WTC11 (cell line): ENCODE results near the gene GPR139. TPM values are rescaled to one million over a fixed set of nuclear protein-coding genes. Genes with fewer than 3 reads are reported as not detected.

Source experiments
- ATAC-seq: fragments of 200-7000 bp; cut with Tn5 transposase; 2 replicates; pipeline ENCODE4 v1.10.0; 2021; ENCODE audit warnings: mild to moderate bottlenecking, moderate library complexity
- CTCF ChIA-PET: fragments of 300-600 bp; sonication (Branson Sonifier 250); formaldehyde crosslinking; loops from one replicate; lab custom pipeline; 2021; ENCODE audit warnings: antibody characterized with exemption; lab: Charles Lee
- POLR2A ChIA-PET: fragments of 350-600 bp; sonication (Branson Sonifier 250); formaldehyde crosslinking; loops from one replicate; lab custom pipeline; 2021; ENCODE audit warnings: antibody characterized with exemption; lab: Charles Lee
- DNase-seq: peaks from one replicate; pipeline ENCODE4 v3.0.0; 2021; ENCODE audit warnings: low spot score
- H3K27ac Mint-ChIP-seq: 2 replicates; pipeline ENCODE4 v1.8.0; 2021; ENCODE audit warnings: mixed read lengths
- H3K27me3 Mint-ChIP-seq: 2 replicates; pipeline ENCODE4 v1.8.0; 2021; ENCODE audit warnings: low read depth, mild to moderate bottlenecking, moderate library complexity, mixed read lengths
- H3K36me3 Mint-ChIP-seq: 2 replicates; pipeline ENCODE4 v1.8.0; 2021; ENCODE audit warnings: mixed read lengths
- H3K4me1 Mint-ChIP-seq: 2 replicates; pipeline ENCODE4 v1.8.0; 2022; ENCODE audit warnings: mixed read lengths
- H3K4me3 Mint-ChIP-seq: 2 replicates; pipeline ENCODE4 v1.8.0; 2021; ENCODE audit warnings: mild to moderate bottlenecking, moderate library complexity, mixed read lengths
- H3K9me3 Mint-ChIP-seq: 2 replicates; pipeline ENCODE4 v1.8.0; 2021; ENCODE audit warnings: mixed read lengths
- ARID4B ChIP-seq: sonication (generic); formaldehyde crosslinking; IDR thresholded peaks from 2 replicates; pipeline ENCODE4 v1.8.0; 2023; ENCODE audit warnings: missing genetic modification reagents, mild to moderate bottlenecking, borderline replicate concordance
- ATF1 ChIP-seq: sonication (generic); formaldehyde crosslinking; IDR thresholded peaks from 2 replicates; pipeline ENCODE4 v1.8.1; 2023; ENCODE audit warnings: mild to moderate bottlenecking, moderate library complexity, missing genetic modification reagents
- CREM ChIP-seq: sonication (generic); formaldehyde crosslinking; IDR thresholded peaks from 2 replicates; pipeline ENCODE4 v1.8.1; 2022; ENCODE audit warnings: mild to moderate bottlenecking, missing genetic modification reagents, moderate library complexity
- FOXK1 ChIP-seq: sonication (generic); formaldehyde crosslinking; IDR thresholded peaks from 2 replicates; pipeline ENCODE4 v1.8.0; 2022; ENCODE audit warnings: mild to moderate bottlenecking, moderate library complexity, missing genetic modification reagents
- HMGA2 ChIP-seq: fragments of 250-450 bp; sonication (Bioruptor Pico); IDR thresholded peaks from 2 replicates; pipeline ENCODE4 v1.4.0; 2021; ENCODE audit warnings: mild to moderate bottlenecking, moderate library complexity
- KAT7 ChIP-seq: sonication (generic); formaldehyde crosslinking; IDR thresholded peaks from 2 replicates; pipeline ENCODE4 v1.8.1; 2023; ENCODE audit warnings: missing genetic modification reagents, mild to moderate bottlenecking, borderline replicate concordance
- NFE2L1 ChIP-seq: sonication (generic); formaldehyde crosslinking; IDR thresholded peaks from 2 replicates; pipeline ENCODE4 v1.8.1; 2023; ENCODE audit warnings: missing genetic modification reagents
- NR1H2 ChIP-seq: sonication (generic); formaldehyde crosslinking; IDR thresholded peaks from 2 replicates; pipeline ENCODE4 v1.9.0; 2021; ENCODE audit warnings: mild to moderate bottlenecking, moderate library complexity, missing genetic modification reagents
- NR2C2 ChIP-seq: sonication (generic); formaldehyde crosslinking; IDR thresholded peaks from 2 replicates; pipeline ENCODE4 v1.8.0; 2022; ENCODE audit warnings: mild to moderate bottlenecking, missing genetic modification reagents
- PREB ChIP-seq: sonication (generic); formaldehyde crosslinking; IDR thresholded peaks from 2 replicates; pipeline ENCODE4 v1.8.1; 2022; ENCODE audit warnings: mild to moderate bottlenecking, missing genetic modification reagents, moderate library complexity, borderline replicate concordance
- PRRX2 ChIP-seq: fragments of 250-450 bp; sonication (Bioruptor Pico); IDR thresholded peaks from 2 replicates; pipeline ENCODE4 v1.8.0; 2021; ENCODE audit warnings: mild to moderate bottlenecking
- RORB ChIP-seq: fragments of 250-450 bp; sonication (Bioruptor Pico); IDR thresholded peaks from 2 replicates; pipeline ENCODE4 v1.9.0; 2021; ENCODE audit warnings: mild to moderate bottlenecking
- SMAD4 ChIP-seq: sonication (generic); formaldehyde crosslinking; IDR thresholded peaks from 2 replicates; pipeline ENCODE4 v1.8.0; 2022; ENCODE audit warnings: mild to moderate bottlenecking, missing genetic modification reagents
- TEAD4 ChIP-seq: sonication (generic); formaldehyde crosslinking; IDR thresholded peaks from 2 replicates; pipeline ENCODE4 v1.8.0; 2022; ENCODE audit warnings: mild to moderate bottlenecking, missing genetic modification reagents
- ZNF281 ChIP-seq: sonication (generic); formaldehyde crosslinking; IDR thresholded peaks from 2 replicates; pipeline ENCODE4 v1.8.0; 2023; ENCODE audit warnings: mild to moderate bottlenecking, missing genetic modification reagents
- ZNF425 ChIP-seq: fragments of 250-450 bp; sonication (Bioruptor Pico); conservative IDR thresholded peaks from 2 replicates; pipeline ENCODE4 v1.9.0; 2021; ENCODE audit warnings: mild to moderate bottlenecking
- total RNA-seq: library from RNA; stranded (reverse); gene quantifications from 3 replicates; pipeline ENCODE4 v1.2.3, GENCODE V29; 2021
- TF ChIP-seq, protein P1 (sequence below): sonication (generic); formaldehyde crosslinking; IDR thresholded peaks from 2 replicates; pipeline ENCODE4 v1.8.1; 2023; ENCODE audit warnings: mild to moderate bottlenecking, missing genetic modification reagents
- TF ChIP-seq, protein P2 (sequence below): fragments of 250-450 bp; sonication (Bioruptor Pico); IDR thresholded peaks from 2 replicates; pipeline ENCODE4 v1.9.0; 2021; ENCODE audit warnings: moderate library complexity, mild to moderate bottlenecking, inconsistent platforms, borderline replicate concordance
- TF ChIP-seq, protein P3 (sequence below): sonication (generic); formaldehyde crosslinking; IDR thresholded peaks from 2 replicates; pipeline ENCODE4 v1.8.0; 2022; ENCODE audit warnings: mild to moderate bottlenecking, missing genetic modification reagents
- TF ChIP-seq, protein P4 (sequence below): sonication (generic); formaldehyde crosslinking; IDR thresholded peaks from 2 replicates; pipeline ENCODE4 v1.8.1; 2023; ENCODE audit warnings: mild to moderate bottlenecking, missing genetic modification reagents

The GPR139 gene
- total RNA-seq, 1 experiment from 2014 or later, result 0.48 TPM

- POLR2A ChIA-PET, result no interaction called here
- no peak for TF ChIP-seq PRRX2
- TF ChIP-seq TEAD4 (CRISPR knock-in tag), result no peak
- no peak for TF ChIP-seq NR2C2 (CRISPR knock-in tag)
- no peak for TF ChIP-seq ZNF425 (CRISPR knock-in tag)
- TF ChIP-seq, protein P1, sequence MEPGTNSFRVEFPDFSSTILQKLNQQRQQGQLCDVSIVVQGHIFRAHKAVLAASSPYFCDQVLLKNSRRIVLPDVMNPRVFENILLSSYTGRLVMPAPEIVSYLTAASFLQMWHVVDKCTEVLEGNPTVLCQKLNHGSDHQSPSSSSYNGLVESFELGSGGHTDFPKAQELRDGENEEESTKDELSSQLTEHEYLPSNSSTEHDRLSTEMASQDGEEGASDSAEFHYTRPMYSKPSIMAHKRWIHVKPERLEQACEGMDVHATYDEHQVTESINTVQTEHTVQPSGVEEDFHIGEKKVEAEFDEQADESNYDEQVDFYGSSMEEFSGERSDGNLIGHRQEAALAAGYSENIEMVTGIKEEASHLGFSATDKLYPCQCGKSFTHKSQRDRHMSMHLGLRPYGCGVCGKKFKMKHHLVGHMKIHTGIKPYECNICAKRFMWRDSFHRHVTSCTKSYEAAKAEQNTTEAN (CRISPR knock-in tag), result no peak
- TF ChIP-seq HMGA2 (CRISPR knock-in tag), result no peak
- TF ChIP-seq, protein P2, sequence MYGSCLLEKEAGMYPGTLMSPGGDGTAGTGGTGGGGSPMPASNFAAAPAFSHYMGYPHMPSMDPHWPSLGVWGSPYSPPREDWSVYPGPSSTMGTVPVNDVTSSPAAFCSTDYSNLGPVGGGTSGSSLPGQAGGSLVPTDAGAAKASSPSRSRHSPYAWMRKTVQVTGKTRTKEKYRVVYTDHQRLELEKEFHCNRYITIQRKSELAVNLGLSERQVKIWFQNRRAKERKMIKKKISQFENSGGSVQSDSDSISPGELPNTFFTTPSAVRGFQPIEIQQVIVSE, result no peak
- no peak for TF ChIP-seq ARID4B (CRISPR knock-in tag)
- TF ChIP-seq KAT7 (CRISPR knock-in tag), result no peak
- no peak for TF ChIP-seq ZNF281 (CRISPR knock-in tag)
- TF ChIP-seq CREM (CRISPR knock-in tag), result no peak
- no peak for TF ChIP-seq NFE2L1
- no peak for TF ChIP-seq NR1H2 (CRISPR knock-in tag)
- no peak for TF ChIP-seq FOXK1 (CRISPR knock-in tag)
- no peak for TF ChIP-seq ATF1
- peaks cover 4% of the 10 kb centered on the region; the same call in 1 of the 2 replicates for H3K9me3 Mint-ChIP-seq
- no peaks in the 10 kb centered on the region for H3K36me3 Mint-ChIP-seq
- no peak overlapping the region for H3K27ac Mint-ChIP-seq
- no peak overlapping the region for H3K4me3 Mint-ChIP-seq
- H3K4me1 Mint-ChIP-seq, result peaks cover 10% of the 10 kb centered on the region
- H3K27me3 Mint-ChIP-seq, result no peaks in the 10 kb centered on the region
- DNase-seq, result no peak
- no peak for ATAC-seq
- CTCF ChIA-PET, result interaction anchor here (0.7 kb wide), 1 partner anchor 102 kb away, joined by 4 read pairs; no protein-coding TSS in a partner anchor
Measured at GRCh38 chr16:19997734-19998133, 76.0 kb downstream of the GPR139 start.

GRCh38 chr16:19997264-19997663 lies 76.4 kb downstream of the GPR139 start:
- ChIA-PET CTCF (interaction anchor here (0.7 kb wide), 1 partner anchor 102 kb away, joined by 4 read pairs; no protein-coding TSS in a partner anchor), POLR2A (no interaction called here)
- no peak overlapping the region; the same call in 1 of the 2 replicates for H3K27ac Mint-ChIP-seq
- ATAC-seq (no peak), DNase-seq (no peak)
- H3K9me3 Mint-ChIP-seq, result peaks cover 4% of the 10 kb centered on the region; the same call in 1 of the 2 replicates
- H3K36me3 Mint-ChIP-seq, result no peaks in the 10 kb centered on the region
- H3K4me3 Mint-ChIP-seq, result no peak overlapping the region
- H3K27me3 Mint-ChIP-seq, result no peaks in the 10 kb centered on the region
- H3K4me1 Mint-ChIP-seq, result peaks cover 10% of the 10 kb centered on the region
- no peak for TF ChIP-seq TEAD4 (CRISPR knock-in tag)
- TF ChIP-seq, protein P3, sequence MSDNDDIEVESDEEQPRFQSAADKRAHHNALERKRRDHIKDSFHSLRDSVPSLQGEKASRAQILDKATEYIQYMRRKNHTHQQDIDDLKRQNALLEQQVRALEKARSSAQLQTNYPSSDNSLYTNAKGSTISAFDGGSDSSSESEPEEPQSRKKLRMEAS, result no peak
- TF ChIP-seq, protein P4, sequence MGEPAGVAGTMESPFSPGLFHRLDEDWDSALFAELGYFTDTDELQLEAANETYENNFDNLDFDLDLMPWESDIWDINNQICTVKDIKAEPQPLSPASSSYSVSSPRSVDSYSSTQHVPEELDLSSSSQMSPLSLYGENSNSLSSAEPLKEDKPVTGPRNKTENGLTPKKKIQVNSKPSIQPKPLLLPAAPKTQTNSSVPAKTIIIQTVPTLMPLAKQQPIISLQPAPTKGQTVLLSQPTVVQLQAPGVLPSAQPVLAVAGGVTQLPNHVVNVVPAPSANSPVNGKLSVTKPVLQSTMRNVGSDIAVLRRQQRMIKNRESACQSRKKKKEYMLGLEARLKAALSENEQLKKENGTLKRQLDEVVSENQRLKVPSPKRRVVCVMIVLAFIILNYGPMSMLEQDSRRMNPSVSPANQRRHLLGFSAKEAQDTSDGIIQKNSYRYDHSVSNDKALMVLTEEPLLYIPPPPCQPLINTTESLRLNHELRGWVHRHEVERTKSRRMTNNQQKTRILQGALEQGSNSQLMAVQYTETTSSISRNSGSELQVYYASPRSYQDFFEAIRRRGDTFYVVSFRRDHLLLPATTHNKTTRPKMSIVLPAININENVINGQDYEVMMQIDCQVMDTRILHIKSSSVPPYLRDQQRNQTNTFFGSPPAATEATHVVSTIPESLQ (CRISPR knock-in tag), result no peak
- no peak for TF ChIP-seq RORB (CRISPR knock-in tag)
- TF ChIP-seq, protein P2, result no peak
- TF ChIP-seq SMAD4 (CRISPR knock-in tag), result no peak
- TF ChIP-seq PREB (CRISPR knock-in tag), result no peak
